Activated CD4-positive, alpha-beta T cell treated with anti-CD3 and anti-CD28 coated beads, Interleukin-2, amount 10 ng/mL, durations not matched to agents 24 days and 14 days (primary cell): ENCODE results near the gene CST11. TPM values are rescaled to one million over a fixed set of nuclear protein-coding genes. Genes with fewer than 3 reads are reported as not detected.

Experiments used
- DNase-seq: peaks from one replicate; pipeline ENCODE4 v3.0.0; 2022
- H3K27ac Mint-ChIP-seq: one replicate; pipeline ENCODE4 v1.8.0; 2022; ENCODE audit warnings: mild to moderate bottlenecking, mixed read lengths
- H3K27me3 Mint-ChIP-seq: one replicate; pipeline ENCODE4 v1.8.0; 2022; ENCODE audit warnings: mixed read lengths
- H3K36me3 Mint-ChIP-seq: one replicate; pipeline ENCODE4 v1.8.0; 2022; ENCODE audit warnings: low read depth, mild to moderate bottlenecking, mixed read lengths
- H3K4me1 Mint-ChIP-seq: one replicate; pipeline ENCODE4 v1.8.0; 2021; ENCODE audit warnings: mixed read lengths
- H3K4me3 Mint-ChIP-seq: one replicate; pipeline ENCODE4 v1.8.0; 2022; ENCODE audit warnings: mild to moderate bottlenecking, moderate library complexity, mixed read lengths
- H3K9me3 Mint-ChIP-seq: one replicate; pipeline ENCODE4 v1.8.0; 2021; ENCODE audit warnings: mixed read lengths
- intact Hi-C: fragments of 100-400 bp; cut with micrococcal nuclease; formaldehyde crosslinking; loops from one replicate; pipeline ENCODE4 v1.15.1; 2023
- total RNA-seq: library from RNA; stranded (reverse); gene quantifications from 2 replicates; pipeline ENCODE4 v1.2.3, GENCODE V29; 2022

The CST11 gene
- total RNA-seq: not detected in 2 replicates

- H3K27me3 Mint-ChIP-seq: peaks cover 4% of the 10 kb centered on the region
- H3K9me3 Mint-ChIP-seq: no peaks in the 10 kb centered on the region
- no peaks in the 10 kb centered on the region for H3K36me3 Mint-ChIP-seq
- no peak within 1 kb of the TSS for H3K4me3 Mint-ChIP-seq
- intact Hi-C loops: no loop called here
- H3K27ac Mint-ChIP-seq: no peak within 1 kb of the TSS
- no peak for DNase-seq
- peaks cover 20% of the 10 kb centered on the region for H3K4me1 Mint-ChIP-seq
Measured at GRCh38 chr20:23452776-23453175, at the start of gene CST11. TSS of gene CST11 (minus strand) at chr20:23452876. CDS start at chr20:23452811, 65 bp downstream.

- intact Hi-C loops: no loop called here
- Mint-ChIP-seq H3K27me3 (peaks cover 1% of the 10 kb centered on the region), H3K9me3 (peaks cover 4% of the 10 kb centered on the region), H3K27ac (no peak overlapping the region), H3K4me3 (no peak overlapping the region), H3K36me3 (no peaks in the 10 kb centered on the region), H3K4me1 (no peaks in the 10 kb centered on the region)
- no peak for DNase-seq
Measured at GRCh38 chr20:23501926-23502325, 49.2 kb upstream of the CST11 start.

- no peak overlapping the region for H3K4me3 Mint-ChIP-seq
- DNase-seq: no peak
- H3K9me3 Mint-ChIP-seq: peaks cover 4% of the 10 kb centered on the region
- intact Hi-C loops: no loop called here
- H3K4me1 Mint-ChIP-seq: no peaks in the 10 kb centered on the region
- H3K27ac Mint-ChIP-seq: no peak overlapping the region
- H3K36me3 Mint-ChIP-seq: no peaks in the 10 kb centered on the region
- peaks cover 1% of the 10 kb centered on the region for H3K27me3 Mint-ChIP-seq
Measured at GRCh38 chr20:23497536-23497935, 44.9 kb upstream of the CST11 start.

GRCh38 chr20:23493172-23493772, 40.6 kb upstream of the CST11 start:
- Mint-ChIP-seq H3K4me3 (no peak overlapping the region), H3K27ac (no peak overlapping the region), H3K27me3 (no peaks in the 10 kb centered on the region), H3K4me1 (no peaks in the 10 kb centered on the region), H3K9me3 (no peaks in the 10 kb centered on the region), H3K36me3 (no peaks in the 10 kb centered on the region)
- DNase-seq: no peak
- intact Hi-C loops: no loop called here

- intact Hi-C loops: no loop called here
- Mint-ChIP-seq H3K36me3 (no peaks in the 10 kb centered on the region), H3K9me3 (no peaks in the 10 kb centered on the region), H3K4me1 (no peaks in the 10 kb centered on the region), H3K4me3 (no peak overlapping the region), H3K27me3 (peaks cover 2% of the 10 kb centered on the region), H3K27ac (no peak overlapping the region)
- DNase-seq: peak; percentile 47
Measured at GRCh38 chr20:23492292-23492691, 39.6 kb upstream of the CST11 start.

GRCh38 chr20:23490817-23491216, 38.1 kb upstream of the CST11 start, which contains the start of gene CST8:
TSS of gene CST8 (plus strand) at chr20:23491117. CDS start at chr20:23491668, 551 bp downstream.
- intact Hi-C loops: no loop called here
- Mint-ChIP-seq H3K27ac (no peak within 1 kb of the TSS), H3K4me1 (no peaks in the 10 kb centered on the region), H3K4me3 (no peak within 1 kb of the TSS), H3K9me3 (no peaks in the 10 kb centered on the region), H3K27me3 (peaks cover 2% of the 10 kb centered on the region), H3K36me3 (no peaks in the 10 kb centered on the region)
- DNase-seq: peak; percentile 37

- no peak for DNase-seq
- Mint-ChIP-seq H3K27ac (no peak overlapping the region), H3K9me3 (no peaks in the 10 kb centered on the region), H3K36me3 (no peaks in the 10 kb centered on the region), H3K4me1 (no peaks in the 10 kb centered on the region), H3K27me3 (peaks cover 4% of the 10 kb centered on the region), H3K4me3 (no peak overlapping the region)
- intact Hi-C loops: no loop called here
Measured at GRCh38 chr20:23488996-23489395, 36.3 kb upstream of the CST11 start.

- H3K27ac Mint-ChIP-seq: no peak overlapping the region
- peaks cover 4% of the 10 kb centered on the region for H3K27me3 Mint-ChIP-seq
- no peak overlapping the region for H3K4me3 Mint-ChIP-seq
- no peaks in the 10 kb centered on the region for H3K4me1 Mint-ChIP-seq
- H3K9me3 Mint-ChIP-seq: no peaks in the 10 kb centered on the region
- no peak for DNase-seq
- intact Hi-C loops: no loop called here
- no peaks in the 10 kb centered on the region for H3K36me3 Mint-ChIP-seq
Measured at GRCh38 chr20:23488470-23488869, 35.8 kb upstream of the CST11 start.

GRCh38 chr20:23484081-23484480, 31.4 kb upstream of the CST11 start:
- DNase-seq: no peak
- no peaks in the 10 kb centered on the region for H3K4me1 Mint-ChIP-seq
- no peaks in the 10 kb centered on the region for H3K36me3 Mint-ChIP-seq
- no peak overlapping the region for H3K27ac Mint-ChIP-seq
- intact Hi-C loops: no loop called here
- H3K9me3 Mint-ChIP-seq: no peaks in the 10 kb centered on the region
- peaks cover 4% of the 10 kb centered on the region for H3K27me3 Mint-ChIP-seq
- no peak overlapping the region for H3K4me3 Mint-ChIP-seq

- no peak overlapping the region for H3K27ac Mint-ChIP-seq
- no peaks in the 10 kb centered on the region for H3K36me3 Mint-ChIP-seq
- H3K27me3 Mint-ChIP-seq: peaks cover 2% of the 10 kb centered on the region
- intact Hi-C loops: no loop called here
- no peak overlapping the region for H3K4me3 Mint-ChIP-seq
- DNase-seq: no peak
- no peaks in the 10 kb centered on the region for H3K9me3 Mint-ChIP-seq
- no peaks in the 10 kb centered on the region for H3K4me1 Mint-ChIP-seq
Measured at GRCh38 chr20:23482138-23482537, 29.5 kb upstream of the CST11 start.

- no peaks in the 10 kb centered on the region for H3K4me1 Mint-ChIP-seq
- no peak overlapping the region for H3K4me3 Mint-ChIP-seq
- peaks cover 1% of the 10 kb centered on the region for H3K27me3 Mint-ChIP-seq
- no peaks in the 10 kb centered on the region for H3K9me3 Mint-ChIP-seq
- H3K36me3 Mint-ChIP-seq: no peaks in the 10 kb centered on the region
- H3K27ac Mint-ChIP-seq: no peak overlapping the region
- no peak for DNase-seq
- intact Hi-C loops: no loop called here
Measured at GRCh38 chr20:23479043-23479442, 26.4 kb upstream of the CST11 start.

GRCh38 chr20:23477223-23477622, 24.5 kb upstream of the CST11 start:
- peaks cover 2% of the 10 kb centered on the region for H3K27me3 Mint-ChIP-seq
- intact Hi-C loops: no loop called here

GRCh38 chr20:23476015-23476754, 23.5 kb upstream of the CST11 start:
- no peak for DNase-seq
- no peaks in the 10 kb centered on the region for H3K36me3 Mint-ChIP-seq
- no peaks in the 10 kb centered on the region for H3K4me1 Mint-ChIP-seq
- H3K4me3 Mint-ChIP-seq: no peak overlapping the region
- no peak overlapping the region for H3K27ac Mint-ChIP-seq
- H3K27me3 Mint-ChIP-seq: peaks cover 5% of the 10 kb centered on the region
- no peaks in the 10 kb centered on the region for H3K9me3 Mint-ChIP-seq
- intact Hi-C loops: no loop called here

More at GRCh38 chr20:23477223-23477622, 24.5 kb upstream of the CST11 start:
- Mint-ChIP-seq H3K4me3 (no peak overlapping the region), H3K4me1 (no peaks in the 10 kb centered on the region), H3K9me3 (no peaks in the 10 kb centered on the region), H3K27ac (no peak overlapping the region), H3K36me3 (no peaks in the 10 kb centered on the region)
- no peak for DNase-seq

GRCh38 chr20:23475395-23475794, 22.7 kb upstream of the CST11 start:
- Mint-ChIP-seq H3K9me3 (no peaks in the 10 kb centered on the region), H3K4me1 (no peaks in the 10 kb centered on the region), H3K36me3 (no peaks in the 10 kb centered on the region), H3K4me3 (no peak overlapping the region), H3K27ac (no peak overlapping the region), H3K27me3 (peaks cover 6% of the 10 kb centered on the region)
- intact Hi-C loops: no loop called here
- DNase-seq: no peak
